SK-N-SH treated with all-trans-retinoic acid at 6 μM for 48 hours (cell line): ENCODE results near the gene NEK11.

Source experiments
- ATAC-seq: fragments of 200-7000 bp; cut with Tn5 transposase; 3 replicates; pipeline ENCODE4 v1.9.1; 2020; ENCODE audit warnings: mild to moderate bottlenecking, moderate library complexity
- ARNTL ChIP-seq: fragments of 450-650 bp; formaldehyde crosslinking; IDR thresholded peaks from 2 replicates; pipeline ENCODE4 v1.5.0; 2020; ENCODE audit warnings: low read depth, mild to moderate bottlenecking, moderate library complexity, borderline replicate concordance
- BACH2 ChIP-seq: fragments of 250-450 bp; sonication (Bioruptor Pico); IDR thresholded peaks from 2 replicates; pipeline ENCODE4 v1.9.0; 2021; ENCODE audit warnings: mild to moderate bottlenecking, borderline replicate concordance
- CREB5 ChIP-seq: fragments of 250-450 bp; sonication (Bioruptor Pico); IDR thresholded peaks from 2 replicates; pipeline ENCODE4 v1.5.1; 2020; ENCODE audit warnings: low read depth, mild to moderate bottlenecking, moderate library complexity
- CSDC2 ChIP-seq: fragments of 250-450 bp; sonication (Bioruptor Pico); IDR thresholded peaks from 2 replicates; pipeline ENCODE4 v1.5.0; 2020; ENCODE audit warnings: mild to moderate bottlenecking, moderate library complexity
- CSRNP3 ChIP-seq: fragments of 250-450 bp; sonication (Bioruptor Pico); IDR thresholded peaks from 2 replicates; pipeline ENCODE4 v1.5.1; 2021; ENCODE audit warnings: mild to moderate bottlenecking, moderate library complexity
- ESRRG ChIP-seq: fragments of 250-450 bp; sonication (Bioruptor Pico); IDR thresholded peaks from 2 replicates; pipeline ENCODE4 v1.6.1; 2021; ENCODE audit warnings: mild to moderate bottlenecking
- GLIS3 ChIP-seq: fragments of 250-450 bp; sonication (Bioruptor Pico); IDR thresholded peaks from 2 replicates; pipeline ENCODE4 v1.5.0; 2020; ENCODE audit warnings: mild to moderate bottlenecking, moderate library complexity
- ISL1 ChIP-seq: fragments of 250-450 bp; sonication (Bioruptor Pico); IDR thresholded peaks from 2 replicates; pipeline ENCODE4 v2.1.2; 2022; ENCODE audit warnings: mild to moderate bottlenecking, moderate library complexity
- OSR1 ChIP-seq: fragments of 250-450 bp; sonication (Bioruptor Pico); IDR thresholded peaks from 2 replicates; pipeline ENCODE4 v1.8.0; 2022; ENCODE audit warnings: moderate library complexity, mild to moderate bottlenecking, inconsistent platforms
- PATZ1 ChIP-seq: fragments of 250-450 bp; sonication (Bioruptor Pico); IDR thresholded peaks from 2 replicates; pipeline ENCODE4 v1.8.0; 2020; ENCODE audit warnings: mild to moderate bottlenecking, moderate library complexity, borderline replicate concordance
- POU6F1 ChIP-seq: fragments of 250-450 bp; sonication (Bioruptor Pico); IDR thresholded peaks from 2 replicates; pipeline ENCODE4 v1.8.0; 2021; ENCODE audit warnings: low read depth, mild to moderate bottlenecking, moderate library complexity, borderline replicate concordance
- PPARA ChIP-seq: fragments of 250-450 bp; sonication (Bioruptor Pico); IDR thresholded peaks from 2 replicates; pipeline ENCODE4 v1.5.0; 2020; ENCODE audit warnings: mild to moderate bottlenecking, borderline replicate concordance
- RARB ChIP-seq: fragments of 250-450 bp; sonication (Bioruptor Pico); IDR thresholded peaks from 2 replicates; pipeline ENCODE4 v1.8.0; 2021; ENCODE audit warnings: mild to moderate bottlenecking, moderate library complexity
- SNAI2 ChIP-seq: fragments of 250-450 bp; sonication (Bioruptor Pico); IDR thresholded peaks from 2 replicates; pipeline ENCODE4 v1.5.0; 2020; ENCODE audit warnings: mild to moderate bottlenecking, moderate library complexity
- TCF4 ChIP-seq: fragments of 250-450 bp; sonication (Bioruptor Pico); IDR thresholded peaks from 2 replicates; pipeline ENCODE4 v1.8.0; 2021; ENCODE audit warnings: mild to moderate bottlenecking, moderate library complexity, borderline replicate concordance
- TOX ChIP-seq: fragments of 250-450 bp; sonication (Bioruptor Pico); IDR thresholded peaks from 2 replicates; pipeline ENCODE4 v1.8.0; 2021; ENCODE audit warnings: mild to moderate bottlenecking, moderate library complexity, borderline replicate concordance
- TSHZ2 ChIP-seq: fragments of 250-450 bp; sonication (Bioruptor Pico); IDR thresholded peaks from 2 replicates; pipeline ENCODE4 v1.5.0; 2020; ENCODE audit warnings: mild to moderate bottlenecking, moderate library complexity
- ZC3H10 ChIP-seq: fragments of 250-450 bp; sonication (Bioruptor Pico); IDR thresholded peaks from 2 replicates; pipeline ENCODE4 v1.5.1; 2021; ENCODE audit warnings: mild to moderate bottlenecking, moderate library complexity
- ZFP3 ChIP-seq: fragments of 250-450 bp; sonication (Bioruptor Pico); IDR thresholded peaks from 2 replicates; pipeline ENCODE4 v1.5.0; 2020; ENCODE audit warnings: mild to moderate bottlenecking, moderate library complexity
- ZFP30 ChIP-seq: fragments of 450-650 bp; formaldehyde crosslinking; IDR thresholded peaks from 2 replicates; pipeline ENCODE4 v1.5.0; 2022; ENCODE audit warnings: mild to moderate bottlenecking, moderate library complexity
- ZNF70 ChIP-seq: fragments of 450-650 bp; formaldehyde crosslinking; IDR thresholded peaks from 2 replicates; pipeline ENCODE4 v1.5.0; 2020; ENCODE audit warnings: mild to moderate bottlenecking, moderate library complexity
- ZNF8 ChIP-seq: fragments of 450-650 bp; formaldehyde crosslinking; IDR thresholded peaks from 2 replicates; pipeline ENCODE4 v1.5.0; 2020; ENCODE audit warnings: mild to moderate bottlenecking, moderate library complexity

The NEK11 gene

GRCh38 chr3:131242201-131242600, 215.5 kb downstream of the NEK11 start (continued):
- no peak for TF ChIP-seq TSHZ2 (CRISPR knock-in tag)

- no peak for ATAC-seq
- no peak for TF ChIP-seq CREB5
- no peak for TF ChIP-seq POU6F1 (CRISPR knock-in tag)
- no peak for TF ChIP-seq TCF4 (CRISPR knock-in tag)
- TF ChIP-seq ARNTL (CRISPR knock-in tag): no peak
- TF ChIP-seq CSRNP3 (CRISPR knock-in tag): no peak
Observed at GRCh38 chr3:131250466-131250865, 223.8 kb downstream of the NEK11 start.

- TF ChIP-seq TOX (CRISPR knock-in tag) (no peak), TCF4 (CRISPR knock-in tag) (no peak), POU6F1 (CRISPR knock-in tag) (no peak), ZC3H10 (no peak)
- no peak for ATAC-seq
Observed at GRCh38 chr3:131260525-131260924, 233.8 kb downstream of the NEK11 start.

- no peak for ATAC-seq
- TF ChIP-seq ARNTL (CRISPR knock-in tag): no peak
- no peak for TF ChIP-seq PPARA
- no peak for TF ChIP-seq TOX (CRISPR knock-in tag)
- no peak for TF ChIP-seq ZFP30 (CRISPR knock-in tag)
- no peak for TF ChIP-seq CSRNP3 (CRISPR knock-in tag)
- no peak for TF ChIP-seq GLIS3
- no peak for TF ChIP-seq SNAI2
- TF ChIP-seq ESRRG (CRISPR knock-in tag): no peak
- TF ChIP-seq RARB: no peak
- TF ChIP-seq PATZ1 (CRISPR knock-in tag): no peak
- no peak for TF ChIP-seq ISL1 (CRISPR knock-in tag)
- no peak for TF ChIP-seq ZC3H10
- TF ChIP-seq ZNF8 (CRISPR knock-in tag): no peak
- TF ChIP-seq ZFP3 (CRISPR knock-in tag): no peak
- no peak for TF ChIP-seq OSR1
- no peak for TF ChIP-seq CSDC2
- TF ChIP-seq BACH2: no peak
- no peak for TF ChIP-seq ZNF70
- no peak for TF ChIP-seq CREB5
Observed at GRCh38 chr3:131261104-131261503, 234.4 kb downstream of the NEK11 start.
